Brain microvascular endothelial cell (primary cell): ENCODE results near the gene MEN1.
A peak's percentile ranks its signal among the peaks of the same experiment; 100 is the strongest.

Experiments
- DNase-seq: peaks from one replicate; pipeline ENCODE4 v3.0.0-alpha.2; 2020
- H3K27ac ChIP-seq: fragments of 250-450 bp; sonication (Bioruptor Pico); 2 replicates; pipeline ENCODE4 v1.5.1; 2020; ENCODE audit warnings: mild to moderate bottlenecking, moderate library complexity
- H3K27me3 ChIP-seq: fragments of 250-450 bp; sonication (Bioruptor Pico); replicated peaks from 2 replicates; pipeline ENCODE4 v1.5.1; 2020; ENCODE audit warnings: mild to moderate bottlenecking
- H3K36me3 ChIP-seq: fragments of 250-450 bp; sonication (Bioruptor Pico); replicated peaks from 2 replicates; pipeline ENCODE4 v1.5.1; 2020; ENCODE audit warnings: mild to moderate bottlenecking
- H3K4me3 ChIP-seq: 2 replicates; pipeline ENCODE4 v1.5.1; 2011; ENCODE audit warnings: low read depth, mild to moderate bottlenecking, control low read depth, low read length, moderate library complexity
- CTCF ChIP-seq: IDR thresholded peaks from 2 replicates; pipeline ENCODE4 v1.5.1; 2011; ENCODE audit warnings: low read depth, mild to moderate bottlenecking, moderate library complexity, low read length, control low read depth, inconsistent platforms; ENCODE audit errors: missing control alignments
- in situ Hi-C: cut with HindIII; loops from 2 replicates; pipeline ENCODE4 v1.10.0; 2017; ENCODE audit warnings: low sequenced_read_pairs, low pct_ligation_motif_present

The MEN1 gene

GRCh38 chr11:64777449-64778222, 32.7 kb downstream of the MEN1 start:
- in situ Hi-C loops: no loop called here
- DNase-seq: peak; percentile 63
- Histone ChIP-seq H3K36me3 (peaks cover 45% of the 10 kb centered on the region), H3K27me3 (no peaks in the 10 kb centered on the region), H3K4me3 (peak overlapping the region; percentile 89), H3K27ac (peak overlapping the region; percentile 94)
- TF ChIP-seq CTCF: no peak

- Histone ChIP-seq H3K27me3 (no peaks in the 10 kb centered on the region), H3K4me3 (peak overlapping the region; percentile 89), H3K36me3 (peaks cover 53% of the 10 kb centered on the region), H3K27ac (no peak overlapping the region)
- TF ChIP-seq CTCF: no peak
- in situ Hi-C loops: no loop called here
- no peak for DNase-seq
Observed at GRCh38 chr11:64776875-64777274, 33.5 kb downstream of the MEN1 start.

GRCh38 chr11:64776425-64776824, 33.9 kb downstream of the MEN1 start:
- Histone ChIP-seq H3K27me3 (no peaks in the 10 kb centered on the region), H3K4me3 (peak overlapping the region; percentile 89), H3K36me3 (peaks cover 57% of the 10 kb centered on the region), H3K27ac (no peak overlapping the region)
- TF ChIP-seq CTCF: no peak
- in situ Hi-C loops: no loop called here
- no peak for DNase-seq

- in situ Hi-C loops: no loop called here
- TF ChIP-seq CTCF: no peak
- DNase-seq: no peak
- H3K4me3 ChIP-seq: no peak overlapping the region
- no peaks in the 10 kb centered on the region for H3K27me3 ChIP-seq
- no peak overlapping the region for H3K27ac ChIP-seq
- H3K36me3 ChIP-seq: peaks cover 80% of the 10 kb centered on the region
Observed at GRCh38 chr11:64774144-64774543, 36.2 kb downstream of the MEN1 start.

GRCh38 chr11:64772303-64773018, 37.9 kb downstream of the MEN1 start:
- no peak for DNase-seq
- no peaks in the 10 kb centered on the region for H3K27me3 ChIP-seq
- in situ Hi-C loops: no loop called here
- H3K4me3 ChIP-seq: no peak overlapping the region
- no peak for TF ChIP-seq CTCF
- H3K36me3 ChIP-seq: peaks cover 93% of the 10 kb centered on the region
- H3K27ac ChIP-seq: no peak overlapping the region
